ENCODE data around the gene MST1.

DNA sequence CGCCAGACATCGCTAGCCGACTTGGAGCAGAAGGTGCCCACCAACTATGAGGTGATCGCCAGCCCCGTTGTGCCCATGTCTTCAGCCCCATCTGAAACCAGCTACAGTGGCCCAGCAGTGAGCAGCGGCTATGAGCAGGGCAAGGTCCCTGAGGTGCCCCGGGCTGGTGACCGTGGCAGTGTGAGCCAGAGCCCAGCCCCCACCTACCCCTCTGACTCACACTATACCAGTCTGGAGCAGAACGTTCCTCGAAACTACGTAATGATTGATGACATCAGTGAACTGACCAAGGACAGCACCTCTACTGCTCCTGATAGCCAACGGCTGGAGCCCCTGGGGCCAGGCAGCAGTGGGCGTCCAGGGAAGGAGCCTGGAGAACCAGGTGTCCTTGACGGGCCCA lies 28.0 kb downstream of the MST1 start:
- TF ChIP-seq CTCF (IDR thresholded peaks at IDR 0.05; ENCODE audit: poor library complexity) (no peak), EZH2 (IDR thresholded peaks at IDR 0.05; ENCODE audit: borderline replicate concordance) (no peak), EZH2phosphoT487 (IDR thresholded peaks at IDR 0.05; ENCODE audit: low read depth, severe bottlenecking, unreplicated experiment) (no peak)
